HEK293T (cell line): ENCODE results near the gene POLR2F.
"Not testable (repeated sequence)": the region's sequence is repeated elsewhere in the genome, so short reads cannot be mapped to it uniquely, and the experiment has no call there.

Experiments used
- CTCF ChIA-PET: fragments of 350-600 bp; formaldehyde crosslinking; extraction: SDS; loops from one replicate; lab custom pipeline; 2021; ENCODE audit warnings: antibody characterized with exemption, inconsistent platforms; lab: Yijun Ruan, JAX
- POLR2A ChIA-PET: fragments of 350-600 bp; formaldehyde crosslinking; extraction: SDS; loops from one replicate; lab custom pipeline; 2020; ENCODE audit warnings: antibody characterized with exemption, inconsistent platforms; lab: Yijun Ruan, JAX
- DNase-seq: peaks from one replicate; pipeline ENCODE4 v3.0.0; 2012; ENCODE audit warnings: mixed read lengths; ENCODE audit errors: extremely low spot score
- ARNT ChIP-seq: fragments of 450-650 bp; IDR thresholded peaks from 2 replicates; pipeline ENCODE4 v1.6.1; 2017; ENCODE audit warnings: mild to moderate bottlenecking
- BHLHE40 ChIP-seq: fragments of 450-650 bp; IDR thresholded peaks from 2 replicates; pipeline ENCODE4 v1.6.1; 2016; ENCODE audit warnings: mild to moderate bottlenecking, moderate library complexity, borderline replicate concordance
- CTBP1 ChIP-seq: fragments of 450-650 bp; IDR thresholded peaks from 2 replicates; pipeline ENCODE4 v1.6.1; 2016; ENCODE audit warnings: borderline replicate concordance
- ELF4 ChIP-seq: fragments of 450-650 bp; IDR thresholded peaks from 2 replicates; pipeline ENCODE4 v1.6.1; 2017; ENCODE audit warnings: antibody characterized with exemption
- FOXA1 ChIP-seq: fragments of 450-650 bp; IDR thresholded peaks from 2 replicates; pipeline ENCODE4 v1.6.1; 2016; ENCODE audit warnings: mild to moderate bottlenecking
- FOXK2 ChIP-seq: fragments of 450-650 bp; IDR thresholded peaks from 2 replicates; pipeline ENCODE4 v1.6.1; 2016; ENCODE audit warnings: mild to moderate bottlenecking
- FOXM1 ChIP-seq: fragments of 450-650 bp; IDR thresholded peaks from 2 replicates; pipeline ENCODE4 v1.6.1; 2017; ENCODE audit warnings: mild to moderate bottlenecking, borderline replicate concordance
- HDGF ChIP-seq: fragments of 450-650 bp; IDR thresholded peaks from 2 replicates; pipeline ENCODE4 v1.6.1; 2017; ENCODE audit warnings: antibody characterized with exemption, borderline replicate concordance
- L3MBTL2 ChIP-seq: fragments of 450-650 bp; conservative IDR thresholded peaks from 2 replicates; pipeline ENCODE4 v1.6.1; 2016; ENCODE audit warnings: mild to moderate bottlenecking
- LEF1 ChIP-seq: fragments of 450-650 bp; IDR thresholded peaks from 2 replicates; pipeline ENCODE4 v1.6.1; 2017; ENCODE audit warnings: mild to moderate bottlenecking, borderline replicate concordance
- NFRKB ChIP-seq: fragments of 450-650 bp; IDR thresholded peaks from 2 replicates; pipeline ENCODE4 v1.6.1; 2016; ENCODE audit warnings: mild to moderate bottlenecking, moderate library complexity
- SP1 ChIP-seq: fragments of 450-650 bp; IDR thresholded peaks from 2 replicates; pipeline ENCODE4 v1.6.1; 2017
- SUZ12 ChIP-seq: fragments of 450-650 bp; IDR thresholded peaks from 2 replicates; pipeline ENCODE4 v1.6.1; 2016; ENCODE audit warnings: mild to moderate bottlenecking
- TARDBP ChIP-seq: fragments of 450-650 bp; IDR thresholded peaks from 2 replicates; pipeline ENCODE4 v1.6.1; 2016
- ZNF384 ChIP-seq: fragments of 450-650 bp; IDR thresholded peaks from 2 replicates; pipeline ENCODE4 v1.6.1; 2016
- TF ChIP-seq, protein P1 (sequence below): fragments of 450-650 bp; IDR thresholded peaks from 2 replicates; pipeline ENCODE4 v1.6.1; 2016

POLR2F gene

GRCh38 chr22:37943825-37944198 lies 9.7 kb upstream of the POLR2F start:
- POLR2A ChIA-PET, result interaction anchor here (2.0 kb wide), 1 partner anchor 10 kb away, joined by 9 read pairs; the partner anchor contains the start of genes C22orf23 and POLR2F
- no peak for DNase-seq
- TF ChIP-seq HDGF (no peak), SP1 (no peak), ZNF384 (no peak), L3MBTL2 (no peak), SUZ12 (no peak), ARNT (no peak), FOXA1 (no peak), CTBP1 (no peak), FOXM1 (no peak), FOXK2 (no peak), TARDBP (no peak), ELF4 (no peak), LEF1 (no peak), NFRKB (no peak), BHLHE40 (no peak)
- TF ChIP-seq, protein P1, sequence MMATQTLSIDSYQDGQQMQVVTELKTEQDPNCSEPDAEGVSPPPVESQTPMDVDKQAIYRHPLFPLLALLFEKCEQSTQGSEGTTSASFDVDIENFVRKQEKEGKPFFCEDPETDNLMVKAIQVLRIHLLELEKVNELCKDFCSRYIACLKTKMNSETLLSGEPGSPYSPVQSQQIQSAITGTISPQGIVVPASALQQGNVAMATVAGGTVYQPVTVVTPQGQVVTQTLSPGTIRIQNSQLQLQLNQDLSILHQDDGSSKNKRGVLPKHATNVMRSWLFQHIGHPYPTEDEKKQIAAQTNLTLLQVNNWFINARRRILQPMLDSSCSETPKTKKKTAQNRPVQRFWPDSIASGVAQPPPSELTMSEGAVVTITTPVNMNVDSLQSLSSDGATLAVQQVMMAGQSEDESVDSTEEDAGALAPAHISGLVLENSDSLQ, result no peak
- CTCF ChIA-PET, result interaction anchor here (1.2 to 1.6 kb wide), 3 partner anchors 10 to 127 kb away, joined by 3 to 5 read pairs (median 3); no protein-coding TSS in a partner anchor

DNA sequence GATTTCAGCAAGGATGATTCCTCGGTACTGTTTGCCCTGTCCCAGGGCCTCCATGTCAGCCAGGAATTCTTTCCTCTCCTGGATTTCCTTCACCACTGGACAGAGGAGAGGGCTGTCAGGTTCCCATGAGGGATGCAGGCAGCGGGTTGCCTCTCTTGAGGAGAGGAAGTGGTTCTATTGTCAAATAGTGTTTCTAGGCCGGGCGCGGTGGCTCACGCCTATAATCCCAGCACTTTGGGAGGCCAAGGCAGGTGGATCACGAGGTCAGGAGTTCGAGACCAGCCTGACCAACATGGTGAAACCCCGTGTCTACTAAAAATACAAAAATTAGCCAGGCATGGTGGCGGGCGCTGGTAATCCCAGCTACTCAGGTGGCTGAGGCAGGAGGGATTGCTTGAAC lies 9.1 kb upstream of the POLR2F start:
- DNase-seq, POLR2A ChIA-PET: not testable (repeated sequence)
- CTCF ChIA-PET, result interaction anchor here (1.6 kb wide), 1 partner anchor 127 kb away, joined by 3 read pairs; no protein-coding TSS in a partner anchor

DNA sequence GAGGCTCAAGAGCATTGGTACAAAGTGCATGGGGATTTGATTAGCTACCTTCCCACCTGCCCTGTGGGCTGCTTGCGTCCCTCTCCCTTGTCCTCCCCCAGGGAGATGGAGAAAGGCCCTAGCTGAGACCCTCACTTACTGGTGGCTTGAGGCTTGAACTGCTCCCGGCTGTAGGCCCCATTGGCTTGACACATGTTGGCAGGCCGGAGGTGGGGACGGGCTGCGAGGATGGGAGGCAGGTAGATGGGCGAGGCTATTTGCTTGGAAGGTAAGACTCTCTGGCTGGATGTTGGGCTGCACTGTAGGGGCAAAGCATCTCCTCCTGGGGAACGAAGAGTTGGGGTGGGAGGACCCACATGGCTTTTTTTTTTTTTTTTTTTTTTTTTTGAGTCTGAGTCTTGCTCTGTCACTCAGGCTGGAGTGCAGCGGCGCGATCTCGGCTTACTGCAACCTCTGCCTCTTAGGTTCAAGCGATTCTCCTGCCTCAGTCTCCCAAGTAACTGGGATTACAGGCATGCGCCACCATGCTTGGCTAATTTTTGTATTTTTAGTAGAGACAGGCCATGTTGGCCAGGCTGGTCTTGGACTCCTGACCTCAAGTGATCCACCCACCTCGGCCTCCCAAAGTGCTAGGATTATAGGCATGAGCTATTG lies 6.2 kb upstream of the POLR2F start:
- POLR2A ChIA-PET, DNase-seq: not testable (repeated sequence)
- CTCF ChIA-PET, result interaction anchor here (0.7 kb wide), 1 partner anchor 17 kb away, joined by 11 read pairs; no protein-coding TSS in a partner anchor

DNA sequence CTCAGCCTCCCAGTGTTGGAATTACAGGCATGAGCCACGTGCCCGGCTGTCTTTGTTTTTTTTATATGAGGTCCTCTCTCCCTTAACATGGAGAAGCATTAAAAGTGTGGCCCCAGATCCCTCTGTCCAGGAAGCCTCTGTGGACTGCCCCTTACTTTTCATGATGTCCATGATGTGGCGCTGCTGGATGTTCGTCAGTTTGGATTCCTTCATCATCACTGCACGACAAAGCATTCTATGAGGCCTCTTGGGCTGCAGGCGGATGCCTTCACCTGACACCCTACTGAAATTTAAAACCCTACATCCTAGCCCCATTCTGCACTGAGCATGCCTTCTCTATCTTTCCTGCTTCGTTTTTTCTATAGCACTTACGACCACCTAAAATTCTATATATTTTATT lies 2.2 kb upstream of the POLR2F start:
- peak; percentile 54 for DNase-seq
- POLR2A ChIA-PET, result no interaction called here
- TF ChIP-seq SP1, result no peak
- no peak for TF ChIP-seq BHLHE40
- no peak for TF ChIP-seq TARDBP
- no peak for TF ChIP-seq ELF4
- no peak for TF ChIP-seq ARNT
- TF ChIP-seq FOXM1, result no peak
- TF ChIP-seq FOXK2, result no peak
- no peak for TF ChIP-seq HDGF
- TF ChIP-seq FOXA1, result no peak
- no peak for TF ChIP-seq CTBP1
- TF ChIP-seq ZNF384, result no peak
- TF ChIP-seq L3MBTL2, result no peak
- TF ChIP-seq LEF1, result no peak
- TF ChIP-seq NFRKB, result no peak
- no peak for TF ChIP-seq SUZ12
- TF ChIP-seq, protein P1, result no peak
- CTCF ChIA-PET, result interaction anchor here (0.6 kb wide), 1 partner anchor 134 kb away, joined by 3 read pairs; no protein-coding TSS in a partner anchor

GRCh38 chr22:37952629-37953028 lies 870 bp upstream of the POLR2F start:
- POLR2A ChIA-PET, CTCF ChIA-PET, DNase-seq: not testable (repeated sequence)

- TF ChIP-seq FOXA1 (no peak), SUZ12 (no peak), L3MBTL2 (no peak), LEF1 (no peak), HDGF (no peak), SP1 (no peak), BHLHE40 (no peak), ZNF384 (no peak), FOXM1 (no peak), FOXK2 (no peak), ARNT (no peak), NFRKB (no peak), CTBP1 (no peak), ELF4 (no peak), TARDBP (no peak)
- TF ChIP-seq, protein P1, result no peak
- POLR2A ChIA-PET, result interaction anchor here (0.6 to 2.0 kb wide), 13 partner anchors 10 to 365 kb away, joined by 3 to 15 read pairs (median 4); partner anchors contain the start of gene CSNK1E
- DNase-seq, result no peak
- CTCF ChIA-PET, result interaction anchor here (1.8 to 3.1 kb wide), 2 partner anchors 12 to 19 kb away, joined by 6 to 21 read pairs; no protein-coding TSS in a partner anchor
Observed at GRCh38 chr22:37953062-37953436, 450 bp upstream of the POLR2F start.

- TF ChIP-seq HDGF (no peak), BHLHE40 (no peak), FOXA1 (no peak), LEF1 (no peak), FOXK2 (no peak), NFRKB (no peak)
- TF ChIP-seq, protein P1, result no peak
Observed at GRCh38 chr22:37954686-37955085, 1.2 kb downstream of the POLR2F start.

GRCh38 chr22:37955825-37956397 lies 2.4 kb downstream of the POLR2F start:
- DNase-seq, POLR2A ChIA-PET: not testable (repeated sequence)
- CTCF ChIA-PET, result interaction anchor here (1.4 to 3.1 kb wide), 2 partner anchors 9 to 138 kb away, joined by 4 to 21 read pairs; no protein-coding TSS in a partner anchor

More at GRCh38 chr22:37954686-37955085, 1.2 kb downstream of the POLR2F start:
- POLR2A ChIA-PET, result interaction anchor here (0.8 to 2.0 kb wide), 7 partner anchors 10 to 363 kb away, joined by 3 to 15 read pairs (median 4); partner anchors contain the start of genes CSNK1E and MICALL1
- CTCF ChIA-PET, result interaction anchor here (1.1 to 3.1 kb wide), 5 partner anchors 11 to 137 kb away, joined by 3 to 21 read pairs (median 5); no protein-coding TSS in a partner anchor
- no peak for DNase-seq
